Measurements from ENCODE around the gene UGT3A2. TPM values are rescaled to one million over a fixed set of nuclear protein-coding genes. Genes with fewer than 3 reads are reported as not detected.

Gene UGT3A2
- total RNA-seq, 3 donors from 2014 or later (not counting 1 experiment from before 2014, with no cell fraction given) = 0.25 TPM; not detected in 1

DNA sequence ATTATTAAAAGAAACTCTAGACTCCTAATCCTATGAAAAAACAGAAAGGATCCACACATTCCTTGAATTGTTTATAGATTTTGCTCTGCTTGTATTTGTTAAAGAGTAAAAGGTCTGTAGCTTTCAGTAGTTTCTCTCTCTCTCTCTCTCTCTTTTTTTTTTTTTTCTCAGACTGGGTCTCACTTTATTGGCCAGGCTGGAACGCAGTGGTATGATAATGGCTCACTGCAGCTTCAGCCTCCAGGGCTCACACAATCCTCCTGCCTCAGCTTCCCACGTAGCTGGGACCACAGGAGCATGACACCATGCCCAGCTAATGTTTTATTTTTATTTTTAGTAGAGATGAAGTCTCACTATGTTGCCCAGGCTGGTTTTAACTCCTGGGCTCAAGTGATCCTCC, 9.3 kb downstream of the UGT3A2 start:
- no peak overlapping the region for H3K27ac ChIP-seq (ENCODE audit: low read length)
- no peaks in the 10 kb centered on the region for H3K4me1 ChIP-seq (ENCODE audit: control insufficient read depth, insufficient read depth, low read length)
- no peak overlapping the region for H3K4me3 ChIP-seq (ENCODE audit: low read length)
- H3K27me3 ChIP-seq (ENCODE audit: control insufficient read depth, insufficient read depth, low read length) = no peaks in the 10 kb centered on the region
- WGBS (ENCODE audit: insufficient coverage) = 64% methylated on average over 2 of the region's 2 CpGs
- H3K4me3 Mint-ChIP-seq = no peak overlapping the region
- intact Hi-C loops (cut with micrococcal nuclease) = no loop called here
- no peaks in the 10 kb centered on the region for H3K9me3 ChIP-seq (ENCODE audit: control insufficient read depth, insufficient read depth, low read length)
- peaks cover 8 to 17% of the 10 kb centered on the region in 2 donors for H3K27me3 Mint-ChIP-seq (ENCODE audit: low read depth in 2 of 2)
- no peaks in the 10 kb centered on the region for H3K36me3 Mint-ChIP-seq
- DNase-seq = no peak
- H3K27ac Mint-ChIP-seq = no peak overlapping the region
- H3K9me3 Mint-ChIP-seq = no peaks in the 10 kb centered on the region
- no peaks in the 10 kb centered on the region for H3K36me3 ChIP-seq (ENCODE audit: control insufficient read depth, insufficient read depth, low read length)
- H3K4me1 Mint-ChIP-seq = no peaks in the 10 kb centered on the region
- ATAC-seq = no peak
- TF ChIP-seq, protein P1, sequence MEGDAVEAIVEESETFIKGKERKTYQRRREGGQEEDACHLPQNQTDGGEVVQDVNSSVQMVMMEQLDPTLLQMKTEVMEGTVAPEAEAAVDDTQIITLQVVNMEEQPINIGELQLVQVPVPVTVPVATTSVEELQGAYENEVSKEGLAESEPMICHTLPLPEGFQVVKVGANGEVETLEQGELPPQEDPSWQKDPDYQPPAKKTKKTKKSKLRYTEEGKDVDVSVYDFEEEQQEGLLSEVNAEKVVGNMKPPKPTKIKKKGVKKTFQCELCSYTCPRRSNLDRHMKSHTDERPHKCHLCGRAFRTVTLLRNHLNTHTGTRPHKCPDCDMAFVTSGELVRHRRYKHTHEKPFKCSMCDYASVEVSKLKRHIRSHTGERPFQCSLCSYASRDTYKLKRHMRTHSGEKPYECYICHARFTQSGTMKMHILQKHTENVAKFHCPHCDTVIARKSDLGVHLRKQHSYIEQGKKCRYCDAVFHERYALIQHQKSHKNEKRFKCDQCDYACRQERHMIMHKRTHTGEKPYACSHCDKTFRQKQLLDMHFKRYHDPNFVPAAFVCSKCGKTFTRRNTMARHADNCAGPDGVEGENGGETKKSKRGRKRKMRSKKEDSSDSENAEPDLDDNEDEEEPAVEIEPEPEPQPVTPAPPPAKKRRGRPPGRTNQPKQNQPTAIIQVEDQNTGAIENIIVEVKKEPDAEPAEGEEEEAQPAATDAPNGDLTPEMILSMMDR (IDR thresholded peaks at IDR 0.05) = no peak

DNA sequence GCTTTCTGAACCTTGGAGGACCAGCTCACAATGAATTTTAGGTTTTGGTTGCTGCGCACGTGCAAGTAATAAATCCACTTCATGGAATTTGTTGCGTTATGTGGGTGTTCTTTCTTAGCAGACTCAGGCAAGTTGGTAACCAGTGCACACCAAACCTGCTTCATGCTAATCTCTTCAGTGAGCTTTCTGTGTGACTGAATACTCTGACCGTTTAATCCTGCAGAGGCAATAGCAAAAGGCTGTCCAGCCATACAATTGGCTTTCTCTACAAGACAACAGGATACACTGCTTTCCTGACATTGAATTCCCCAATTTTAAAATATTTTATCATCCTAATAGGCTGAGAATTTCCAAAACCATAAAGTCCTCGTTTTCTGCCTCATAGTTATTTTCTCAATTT, 10.3 kb downstream of the UGT3A2 start:
- Histone ChIP-seq H3K27ac (ENCODE audit: low read length) (no peak overlapping the region), H3K36me3 (ENCODE audit: control insufficient read depth, insufficient read depth, low read length) (no peaks in the 10 kb centered on the region), H3K4me1 (ENCODE audit: control insufficient read depth, insufficient read depth, low read length) (no peaks in the 10 kb centered on the region), H3K27me3 (ENCODE audit: control insufficient read depth, insufficient read depth, low read length) (no peaks in the 10 kb centered on the region), H3K9me3 (ENCODE audit: control insufficient read depth, insufficient read depth, low read length) (no peaks in the 10 kb centered on the region), H3K4me3 (ENCODE audit: low read length) (no peak overlapping the region)
- 61% methylated on average over 5 of the region's 5 CpGs for WGBS (ENCODE audit: insufficient coverage)
- no peak for DNase-seq
- Mint-ChIP-seq H3K36me3 (no peaks in the 10 kb centered on the region), H3K27ac (no peak overlapping the region), H3K9me3 (no peaks in the 10 kb centered on the region), H3K4me3 (no peak overlapping the region), H3K27me3 (ENCODE audit: low read depth in 2 of 2) (peaks cover 8 to 20% of the 10 kb centered on the region in 2 donors), H3K4me1 (no peaks in the 10 kb centered on the region)
- TF ChIP-seq, protein P1 (IDR thresholded peaks at IDR 0.05) = no peak
- intact Hi-C loops (cut with micrococcal nuclease) = no loop called here
- no peak for ATAC-seq

DNA sequence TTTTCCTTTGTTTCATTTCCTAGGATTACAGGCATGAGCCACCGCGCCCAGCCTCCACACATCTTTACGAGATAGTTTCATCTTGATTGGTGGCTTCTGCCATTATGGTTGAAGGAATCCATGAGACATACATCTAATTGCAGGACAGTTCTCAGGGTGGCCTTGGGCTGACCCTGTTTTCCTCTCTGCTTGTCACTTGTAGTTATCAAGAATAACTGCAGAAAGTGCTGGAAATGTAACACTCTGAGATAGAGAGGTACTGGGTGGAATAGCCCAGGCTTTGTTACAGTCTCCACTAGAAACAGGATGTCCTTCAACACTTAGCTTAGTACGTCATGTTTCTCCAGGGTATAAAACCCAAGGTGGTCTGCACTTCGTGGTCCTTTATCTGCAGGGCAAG, 10.7 kb downstream of the UGT3A2 start:
- ATAC-seq (no peak), DNase-seq (no peak)
- H3K4me1 Mint-ChIP-seq = no peaks in the 10 kb centered on the region
- Histone ChIP-seq H3K4me1 (ENCODE audit: control insufficient read depth, insufficient read depth, low read length) (no peaks in the 10 kb centered on the region), H3K27ac (ENCODE audit: low read length) (no peak overlapping the region), H3K27me3 (ENCODE audit: control insufficient read depth, insufficient read depth, low read length) (no peaks in the 10 kb centered on the region), H3K4me3 (ENCODE audit: low read length) (no peak overlapping the region), H3K36me3 (ENCODE audit: control insufficient read depth, insufficient read depth, low read length) (no peaks in the 10 kb centered on the region), H3K9me3 (ENCODE audit: control insufficient read depth, insufficient read depth, low read length) (no peaks in the 10 kb centered on the region)
- H3K4me3 Mint-ChIP-seq = no peak overlapping the region
- H3K36me3 Mint-ChIP-seq = no peaks in the 10 kb centered on the region
- peaks cover 8 to 20% of the 10 kb centered on the region in 2 donors for H3K27me3 Mint-ChIP-seq (ENCODE audit: low read depth in 2 of 2)
- H3K9me3 Mint-ChIP-seq = no peaks in the 10 kb centered on the region
- H3K27ac Mint-ChIP-seq = no peak overlapping the region
- TF ChIP-seq, protein P1 (IDR thresholded peaks at IDR 0.05) = no peak
- 75% methylated on average over 5 of the region's 5 CpGs for WGBS (ENCODE audit: insufficient coverage)
- intact Hi-C loops (cut with micrococcal nuclease) = no loop called here

DNA sequence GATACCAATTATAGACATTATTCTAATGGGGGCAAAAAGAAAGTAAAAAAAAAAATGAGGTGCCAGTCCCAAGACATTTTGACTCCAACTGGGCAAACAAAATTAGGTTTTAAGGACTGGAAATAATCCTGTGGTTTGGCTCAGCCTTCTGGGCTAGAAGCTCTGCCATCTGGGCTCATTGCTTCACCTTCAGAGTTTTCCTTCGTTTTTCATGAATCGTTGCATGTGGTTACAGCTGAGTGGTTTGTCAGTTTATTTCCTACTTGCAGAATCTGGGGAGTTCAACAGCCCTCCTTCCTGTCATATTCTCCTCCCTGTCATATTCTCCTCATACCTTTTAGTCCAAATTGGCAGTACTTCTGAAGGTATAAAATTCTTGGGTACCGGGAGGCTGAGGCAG, 12.0 kb downstream of the UGT3A2 start:
- Histone ChIP-seq H3K36me3 (ENCODE audit: control insufficient read depth, insufficient read depth, low read length) (no peaks in the 10 kb centered on the region), H3K4me1 (ENCODE audit: control insufficient read depth, insufficient read depth, low read length) (no peaks in the 10 kb centered on the region), H3K27me3 (ENCODE audit: control insufficient read depth, insufficient read depth, low read length) (no peaks in the 10 kb centered on the region), H3K4me3 (ENCODE audit: low read length) (no peak overlapping the region), H3K27ac (ENCODE audit: low read length) (no peak overlapping the region), H3K9me3 (ENCODE audit: control insufficient read depth, insufficient read depth, low read length) (no peaks in the 10 kb centered on the region)
- no peak for DNase-seq
- H3K4me3 Mint-ChIP-seq = no peak overlapping the region
- no peaks in the 10 kb centered on the region for H3K9me3 Mint-ChIP-seq
- peaks cover 8 to 20% of the 10 kb centered on the region in 2 donors for H3K27me3 Mint-ChIP-seq (ENCODE audit: low read depth in 2 of 2)
- H3K36me3 Mint-ChIP-seq = no peaks in the 10 kb centered on the region
- 28% methylated on average over 3 of the region's 3 CpGs for WGBS (ENCODE audit: insufficient coverage)
- intact Hi-C loops (cut with micrococcal nuclease) = no loop called here
- ATAC-seq = no peak
- no peak overlapping the region for H3K27ac Mint-ChIP-seq
- TF ChIP-seq, protein P1 (IDR thresholded peaks at IDR 0.05) = no peak
- no peaks in the 10 kb centered on the region for H3K4me1 Mint-ChIP-seq
